SIG-M5 treated with dmso at 0.1 percent for 504 hours (cell line): ENCODE data around the gene AMER2.

ENCODE experiments used
- DNase-seq: peaks from one replicate; lab custom pipeline; 2025; ENCODE audit not compliant: unreplicated experiment; lab: John Stamatoyannopoulos, UW

Gene AMER2, protein sequence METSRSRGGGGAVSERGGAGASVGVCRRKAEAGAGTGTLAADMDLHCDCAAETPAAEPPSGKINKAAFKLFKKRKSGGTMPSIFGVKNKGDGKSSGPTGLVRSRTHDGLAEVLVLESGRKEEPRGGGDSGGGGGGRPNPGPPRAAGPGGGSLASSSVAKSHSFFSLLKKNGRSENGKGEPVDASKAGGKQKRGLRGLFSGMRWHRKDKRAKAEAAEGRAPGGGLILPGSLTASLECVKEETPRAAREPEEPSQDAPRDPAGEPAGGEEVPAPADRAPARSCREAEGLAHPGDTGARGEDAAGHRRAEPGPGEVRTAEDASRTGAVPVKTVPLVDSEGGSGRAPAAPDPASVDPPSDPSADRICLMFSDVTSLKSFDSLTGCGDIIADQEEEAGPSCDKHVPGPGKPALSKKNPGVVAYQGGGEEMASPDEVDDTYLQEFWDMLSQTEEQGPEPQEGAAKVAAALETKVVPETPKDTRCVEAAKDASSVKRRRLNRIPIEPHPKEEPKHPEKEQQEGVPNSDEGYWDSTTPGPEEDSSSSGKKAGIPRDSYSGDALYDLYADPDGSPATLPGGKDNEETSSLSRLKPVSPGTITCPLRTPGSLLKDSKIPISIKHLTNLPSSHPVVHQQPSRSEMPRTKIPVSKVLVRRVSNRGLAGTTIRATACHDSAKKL

DNA sequence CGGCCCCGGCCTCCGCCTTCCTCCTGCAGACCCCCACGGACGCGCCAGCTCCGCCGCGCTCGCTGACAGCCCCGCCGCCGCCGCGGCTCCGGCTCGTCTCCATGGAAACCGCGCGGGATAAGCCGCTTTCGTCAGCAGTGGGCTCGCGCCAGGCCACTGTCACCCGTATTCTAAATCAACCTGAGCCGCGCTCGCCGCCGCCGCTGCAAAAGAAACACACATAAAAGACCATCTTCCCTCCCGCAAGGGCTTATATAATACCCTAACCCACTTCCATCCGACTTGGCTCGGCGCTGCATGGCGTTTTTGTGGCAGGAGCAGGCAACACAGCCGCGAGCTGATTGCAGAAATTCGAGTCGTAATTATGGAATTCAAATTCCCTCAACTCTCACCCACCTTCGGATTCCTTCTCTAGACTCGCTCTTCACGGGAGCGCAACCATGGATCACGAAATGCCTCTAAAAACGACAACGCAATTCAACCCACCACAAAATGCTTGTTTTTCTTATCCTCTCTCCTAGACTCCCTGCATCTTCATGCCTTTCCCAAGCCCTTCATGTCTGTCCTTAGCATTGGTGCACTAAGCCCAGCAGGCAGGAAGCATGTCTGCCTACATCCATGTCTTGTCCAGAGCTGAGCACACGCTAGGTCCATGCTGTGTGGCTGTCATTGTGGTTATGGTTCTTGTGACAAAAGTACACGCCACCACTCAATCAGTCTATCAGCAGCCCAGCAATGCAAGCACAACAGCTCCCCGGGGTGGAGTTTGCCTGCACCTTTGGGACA is at the start of gene AMER2:
AMER2 (minus strand) TSS at position 772 of the 786 bp plus-strand sequence; CDS start at position 103, 669 bp downstream.
- DNase-seq, result no peak

DNA sequence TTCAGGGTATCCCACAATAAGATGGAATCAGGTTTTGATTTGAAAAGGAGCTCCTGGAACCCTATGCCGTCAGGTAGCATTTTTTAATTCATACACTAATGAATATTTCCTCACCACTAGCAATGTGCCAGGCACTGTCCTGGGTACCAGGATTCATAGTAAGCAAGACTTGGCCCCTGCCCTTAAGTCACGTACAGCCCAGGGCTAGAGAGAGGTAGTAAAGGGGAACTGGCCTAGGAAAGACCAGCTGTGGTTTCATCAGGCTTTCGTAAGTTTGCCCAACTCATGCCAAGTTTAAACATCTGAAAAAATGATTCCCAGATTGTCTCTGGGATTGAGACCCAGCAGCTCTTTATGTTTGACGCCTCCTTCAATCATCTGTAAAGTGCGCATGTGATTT is 45.9 kb upstream of the AMER2 start:
- DNase-seq, result peak; percentile 31

DNA sequence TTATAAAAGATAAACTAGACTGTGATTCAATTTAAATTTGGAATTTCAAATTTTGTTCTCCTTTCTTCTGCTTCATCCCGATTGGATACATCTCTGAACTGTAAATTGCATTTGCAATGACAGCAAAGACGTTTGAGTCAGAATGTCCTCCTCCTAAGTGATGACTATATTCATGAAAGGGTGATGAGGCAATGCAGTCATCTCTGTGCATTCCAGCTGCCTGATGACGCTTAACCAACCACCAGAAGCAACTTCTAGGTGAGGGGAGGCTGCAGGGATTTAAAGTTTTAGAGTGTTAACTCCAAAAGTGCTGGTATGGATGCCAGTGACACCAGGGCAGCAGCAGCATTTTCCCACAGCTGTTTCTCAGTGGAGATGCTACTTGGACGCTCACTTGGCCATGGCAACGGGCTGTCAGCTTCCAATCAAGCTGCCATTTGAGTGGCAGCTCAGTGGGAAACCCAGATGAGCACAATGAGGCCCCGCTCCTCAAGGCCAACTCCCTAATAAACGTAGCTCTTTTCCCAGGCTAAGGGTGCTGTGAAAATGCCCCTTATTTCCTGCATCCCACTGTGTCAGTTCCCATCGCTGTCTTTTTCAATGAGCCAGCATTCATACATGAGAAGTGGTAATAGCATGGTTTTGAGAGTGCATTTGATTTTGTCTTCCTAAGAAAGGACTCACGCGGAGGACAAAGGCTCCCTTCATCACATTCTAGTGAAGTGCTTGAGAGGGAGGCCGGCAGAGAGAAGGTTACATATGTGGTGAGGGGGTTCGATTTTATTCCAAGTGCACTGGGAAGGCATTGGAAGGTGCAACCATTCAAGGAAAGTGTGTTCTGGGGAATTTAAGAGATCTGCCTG is 45.2 kb upstream of the AMER2 start:
- no peak for DNase-seq

DNA sequence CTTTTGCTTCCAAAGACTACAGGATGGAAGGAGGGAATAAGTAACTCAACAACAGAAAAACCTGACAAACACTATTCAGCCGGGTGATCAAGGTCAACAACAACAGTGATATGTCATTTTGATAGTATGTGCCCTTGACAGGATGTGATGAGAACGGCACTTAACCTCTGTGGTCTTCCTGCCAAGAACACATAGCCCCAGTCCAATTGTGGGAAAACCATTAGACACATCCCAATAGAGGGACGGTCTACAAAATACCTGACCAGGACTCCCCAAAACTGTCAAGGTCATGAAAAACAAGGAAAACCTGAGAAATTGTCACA is 43.1 kb upstream of the AMER2 start:
- no peak for DNase-seq

DNA sequence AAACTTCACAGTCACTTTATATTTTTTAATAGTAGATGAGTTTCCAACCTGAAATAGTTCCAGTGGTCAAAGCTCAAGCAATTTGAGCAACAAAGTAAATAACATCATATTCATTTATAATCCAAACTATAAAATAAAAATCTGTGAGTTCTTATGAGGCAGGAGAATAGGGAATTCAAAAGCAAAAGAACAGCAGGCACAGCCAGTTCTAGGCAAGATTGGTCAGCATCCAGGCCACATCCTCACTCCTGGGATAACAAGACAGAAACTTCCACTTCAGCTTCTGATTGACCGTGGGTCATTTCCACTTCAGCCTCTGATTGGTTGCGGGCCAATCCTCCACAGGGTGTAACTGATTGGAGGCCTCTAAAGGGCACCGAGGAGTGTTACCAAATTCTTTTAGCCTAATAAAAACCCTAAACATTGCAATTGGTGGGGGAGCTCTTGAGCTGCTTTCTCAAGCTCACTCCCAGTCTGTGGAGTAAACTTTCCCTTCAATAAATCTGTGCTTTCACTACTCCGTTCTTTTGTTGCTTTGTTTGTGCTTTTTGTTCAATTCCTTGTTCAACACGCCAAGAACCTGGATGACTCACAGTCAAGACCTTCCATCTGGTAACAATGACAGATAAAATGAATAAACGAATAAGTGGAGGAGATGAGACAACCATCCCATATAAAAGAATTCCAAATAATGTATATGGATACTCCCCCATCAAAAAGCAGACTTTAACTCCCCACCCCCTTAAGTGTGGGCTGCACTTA is 42.6 kb upstream of the AMER2 start:
- DNase-seq, result no peak

DNA sequence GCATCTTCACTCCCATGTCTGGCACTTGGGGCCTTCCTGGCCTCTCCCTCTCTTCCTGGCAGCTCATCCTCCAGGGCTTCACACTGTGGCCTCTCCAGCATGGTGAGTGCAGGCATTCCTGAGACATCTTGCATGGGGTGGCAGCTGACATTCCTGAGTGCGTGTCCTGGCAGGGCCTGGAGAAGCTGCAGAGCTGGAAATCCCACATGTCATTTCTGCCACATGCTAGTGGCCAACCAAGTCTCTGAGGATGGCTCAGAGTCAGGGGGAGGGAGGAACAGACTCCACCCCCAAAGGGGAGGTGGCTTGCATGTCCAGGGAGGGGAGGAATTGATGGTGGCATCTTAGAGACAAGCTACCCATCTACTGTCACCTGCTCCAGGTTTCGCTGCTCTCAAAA is 41.6 kb upstream of the AMER2 start:
- DNase-seq, result no peak

DNA sequence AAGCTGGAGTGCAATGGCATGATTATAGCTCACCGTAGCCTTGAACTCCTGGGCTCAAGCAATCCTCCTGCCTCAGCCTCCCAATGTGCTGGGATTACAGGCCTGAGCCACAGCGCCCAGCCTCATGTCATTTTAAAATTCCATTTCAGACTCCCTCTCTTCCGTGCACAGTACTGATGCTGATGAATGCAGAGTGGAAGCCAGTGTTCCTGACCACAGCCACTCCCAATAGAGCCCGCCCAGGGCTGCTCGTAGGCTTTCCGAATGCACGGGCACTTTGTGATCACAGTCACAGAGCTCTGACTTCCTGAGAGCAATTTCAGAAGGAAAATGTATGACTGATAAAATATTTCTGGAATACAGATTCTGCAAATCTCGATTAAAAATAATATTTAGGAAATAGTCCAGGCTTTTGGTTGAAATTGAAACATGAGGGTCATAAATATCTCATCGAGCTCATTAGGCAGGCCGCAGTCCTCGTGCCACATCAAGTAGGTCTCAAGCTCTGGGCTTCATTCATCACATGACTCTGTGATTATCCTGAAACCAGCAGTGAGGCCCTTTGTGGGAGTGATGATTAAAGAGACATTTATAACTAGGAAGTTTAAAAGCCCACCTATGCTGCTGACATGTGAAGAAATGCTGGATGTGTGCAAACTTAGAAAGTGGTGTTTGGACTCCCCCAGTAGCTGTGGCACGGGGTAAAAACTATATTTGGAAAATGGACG is 38.9 kb upstream of the AMER2 start:
- DNase-seq, result no peak

DNA sequence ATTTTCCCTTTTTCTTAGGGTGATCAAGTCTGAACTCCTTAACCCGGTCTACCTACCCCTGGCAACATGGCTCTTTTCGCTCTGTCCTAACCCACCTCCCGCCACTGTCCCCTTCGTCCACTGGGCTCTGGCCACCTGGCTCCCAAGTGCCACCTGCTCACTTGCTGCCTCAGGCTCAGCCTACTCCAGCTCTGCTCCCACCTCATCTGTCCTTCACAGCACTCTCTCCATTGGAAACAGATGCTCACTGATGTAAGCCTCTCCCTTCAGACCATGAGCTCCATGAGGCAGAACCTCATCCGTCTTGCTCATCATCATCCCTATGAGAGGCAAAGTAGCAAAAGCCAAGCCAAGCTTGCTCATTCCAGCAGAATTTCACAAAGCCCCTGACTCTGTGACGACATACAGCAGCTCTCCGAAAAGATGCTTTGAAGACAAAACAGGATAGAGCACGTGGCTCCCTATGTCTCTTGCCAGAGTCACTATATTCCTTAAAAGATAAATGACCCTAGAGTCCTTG is 35.3 kb upstream of the AMER2 start:
- no peak for DNase-seq

DNA sequence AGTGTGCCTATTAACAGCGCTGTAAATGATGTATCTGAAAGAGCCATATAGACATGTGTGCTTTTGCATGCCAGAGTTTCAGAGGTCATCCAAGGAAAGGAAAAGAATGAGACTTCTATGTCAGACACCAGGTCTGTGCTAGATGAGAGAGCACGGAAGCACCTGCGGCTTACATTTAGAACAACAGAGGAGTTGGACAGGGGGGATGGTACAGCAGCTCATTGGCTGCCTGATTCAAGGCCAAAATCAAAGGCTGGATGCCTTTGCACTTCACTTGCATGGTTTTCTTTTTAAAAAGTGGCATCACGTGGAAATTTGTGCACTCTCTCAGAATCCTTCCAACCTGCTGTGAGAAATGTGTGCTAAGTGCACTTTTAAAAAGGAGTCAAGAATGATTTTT is 32.8 kb upstream of the AMER2 start:
- no peak for DNase-seq

DNA sequence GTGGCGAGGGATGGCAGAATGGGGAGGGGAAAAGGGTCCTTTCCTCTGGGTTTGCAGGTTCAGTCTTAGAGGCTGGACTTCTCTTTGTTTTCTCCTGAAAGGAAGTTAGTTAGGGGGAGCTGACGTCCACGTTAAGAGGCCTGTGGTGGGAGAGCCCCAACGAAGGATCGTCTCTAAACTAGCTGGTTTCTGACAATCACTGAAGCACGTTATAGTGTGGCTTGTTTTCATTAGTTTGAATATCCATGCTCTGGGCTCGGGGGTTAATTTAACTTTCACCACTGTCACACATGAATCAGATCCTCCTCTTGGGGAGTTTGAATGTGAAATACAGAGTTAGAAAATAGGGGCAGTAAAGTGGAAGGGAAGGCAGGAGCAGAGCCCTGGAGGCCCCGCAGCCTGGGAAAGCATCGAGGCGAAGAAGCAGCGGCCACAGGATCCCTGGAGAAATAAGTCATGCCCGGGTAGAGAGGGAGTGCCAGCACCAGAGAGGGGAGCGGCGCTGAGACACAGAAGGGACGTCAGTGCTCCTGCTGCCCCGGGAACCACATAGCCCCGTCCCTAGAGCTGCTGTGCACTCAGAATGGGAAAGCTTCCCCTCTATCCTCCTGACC is 31.1 kb upstream of the AMER2 start:
- DNase-seq, result no peak

DNA sequence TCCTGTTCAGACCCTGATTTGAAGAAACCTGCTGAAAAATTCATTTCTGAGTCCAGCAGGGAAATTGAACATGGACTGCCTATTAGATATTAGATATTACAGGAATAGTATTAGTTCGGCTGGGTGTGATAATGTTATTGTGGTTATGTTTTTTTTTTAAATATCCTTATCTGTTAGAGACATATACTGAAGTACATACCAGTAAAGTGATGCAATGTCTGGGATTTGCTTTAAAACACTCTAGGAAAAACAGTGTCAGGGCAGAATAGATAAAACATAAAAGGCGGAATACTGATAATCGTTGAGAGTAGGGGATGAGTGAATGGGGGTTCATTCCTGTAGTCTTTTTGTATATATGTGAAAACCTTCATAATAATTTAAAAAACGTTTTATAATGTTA is 28.7 kb upstream of the AMER2 start:
- DNase-seq, result no peak

DNA sequence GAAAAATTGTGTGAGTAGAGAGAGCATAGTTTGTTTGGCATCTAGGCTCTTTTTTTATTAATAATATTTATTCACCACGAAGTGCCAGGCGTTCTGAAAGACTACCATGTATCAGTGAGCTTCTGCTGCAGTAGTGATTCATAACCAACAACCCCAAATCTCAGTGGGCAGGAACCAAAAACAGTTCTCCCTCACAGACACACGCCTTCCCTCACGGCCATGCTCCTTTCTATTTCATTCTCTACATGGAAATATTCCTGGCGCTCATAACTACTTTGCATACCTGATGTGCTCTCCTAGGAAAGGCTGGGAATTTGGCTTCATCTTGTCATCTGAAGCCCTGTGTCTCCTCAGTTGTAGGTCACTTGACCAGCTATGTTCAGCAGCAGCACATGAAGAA is 26.6 kb upstream of the AMER2 start:
- DNase-seq, result no peak

DNA sequence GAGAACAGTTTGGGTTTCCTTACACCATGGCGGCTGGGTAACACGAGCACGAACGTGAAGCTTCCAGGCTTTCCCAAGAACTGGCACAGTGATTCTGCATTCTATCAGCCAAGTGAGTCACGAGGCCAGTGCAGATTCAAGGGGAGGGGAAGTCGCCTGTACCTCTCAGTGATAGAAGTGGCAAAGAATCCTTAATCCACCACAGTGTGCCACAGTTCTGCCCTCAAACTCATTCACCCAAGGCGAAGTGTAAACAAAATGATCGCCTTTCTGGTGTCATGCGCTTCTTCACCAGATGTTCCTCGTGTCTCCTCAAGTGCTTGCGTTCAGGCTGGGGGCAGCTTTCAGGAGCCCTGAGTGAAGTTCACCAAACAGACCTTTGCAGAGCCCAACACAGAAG is 24.9 kb upstream of the AMER2 start:
- no peak for DNase-seq

DNA sequence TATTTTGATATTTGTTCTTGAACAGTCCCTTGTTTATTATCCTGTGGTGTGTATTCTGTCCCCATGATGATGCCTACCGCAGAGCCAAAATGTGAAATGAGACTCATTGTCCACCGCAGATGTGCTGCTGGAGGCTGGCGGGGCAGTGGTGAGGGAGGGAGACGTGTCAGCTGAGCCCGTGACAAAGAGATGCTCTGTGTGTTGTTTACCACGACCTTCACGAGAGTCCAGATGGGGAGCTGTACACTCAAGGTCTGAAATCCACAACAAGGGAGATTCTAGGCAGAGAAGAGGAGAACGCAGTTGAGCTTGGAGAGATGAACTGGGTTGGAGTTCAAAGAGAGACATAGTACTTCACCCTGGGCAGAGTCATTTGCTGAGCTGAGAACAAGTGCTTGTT is 20.8 kb upstream of the AMER2 start:
- DNase-seq, result no peak

DNA sequence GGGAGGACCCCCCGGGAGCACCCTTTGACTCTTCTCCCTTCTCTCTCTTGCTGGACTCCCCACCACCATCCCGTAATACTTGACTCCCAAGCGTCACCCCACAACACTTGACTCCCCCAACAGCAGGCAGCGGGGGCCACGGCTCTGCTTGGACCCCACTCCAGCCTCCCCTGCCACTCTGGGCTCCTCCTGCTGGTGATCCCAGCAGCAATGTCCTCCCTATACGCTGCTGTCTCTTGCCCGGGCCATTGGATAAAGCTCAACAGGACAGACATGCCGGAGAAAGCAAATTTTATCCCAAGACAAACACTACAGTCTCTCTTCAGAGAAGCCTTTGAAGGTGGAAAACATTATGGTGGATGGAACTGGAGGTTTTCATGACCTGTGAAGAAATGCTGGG is 20.4 kb upstream of the AMER2 start:
- DNase-seq, result no peak

DNA sequence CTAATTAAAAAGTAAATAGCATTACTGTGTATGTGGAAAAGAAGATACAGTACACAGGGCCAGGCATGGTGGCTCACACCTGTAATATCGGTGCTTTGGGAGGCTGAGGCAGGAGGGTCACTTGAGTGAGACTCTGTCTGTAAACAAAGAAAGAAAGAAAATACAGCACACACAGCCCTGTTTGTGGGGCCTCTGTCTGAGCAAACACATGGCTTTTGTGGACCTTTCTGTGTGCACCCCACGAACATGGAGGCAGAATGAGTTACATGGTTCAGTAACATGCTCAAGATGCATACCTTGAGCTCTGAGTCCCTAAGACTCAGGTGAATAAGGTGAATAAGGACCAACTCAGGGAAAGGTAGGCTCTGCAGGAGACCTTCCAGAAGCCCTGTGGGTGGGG is 20.0 kb upstream of the AMER2 start:
- DNase-seq, result no peak

DNA sequence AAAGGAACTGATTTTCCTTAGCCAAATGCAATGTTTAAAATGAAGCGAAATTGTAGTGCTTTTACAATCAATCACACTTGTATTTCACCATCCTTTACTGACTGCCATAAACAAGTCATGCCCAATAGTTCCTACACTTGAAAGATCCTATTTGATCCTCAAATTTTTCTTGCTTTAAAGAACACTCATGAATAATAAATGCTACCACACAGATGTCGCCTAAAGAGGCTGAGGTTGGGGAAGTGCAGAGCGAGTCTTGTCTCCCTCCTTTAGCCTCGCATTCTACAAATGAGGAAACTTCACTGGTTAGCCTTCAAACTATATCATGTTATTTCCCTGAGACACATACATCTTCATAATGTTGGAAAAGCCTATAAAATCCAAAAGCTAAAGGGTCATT is 18.7 kb upstream of the AMER2 start:
- DNase-seq, result no peak

DNA sequence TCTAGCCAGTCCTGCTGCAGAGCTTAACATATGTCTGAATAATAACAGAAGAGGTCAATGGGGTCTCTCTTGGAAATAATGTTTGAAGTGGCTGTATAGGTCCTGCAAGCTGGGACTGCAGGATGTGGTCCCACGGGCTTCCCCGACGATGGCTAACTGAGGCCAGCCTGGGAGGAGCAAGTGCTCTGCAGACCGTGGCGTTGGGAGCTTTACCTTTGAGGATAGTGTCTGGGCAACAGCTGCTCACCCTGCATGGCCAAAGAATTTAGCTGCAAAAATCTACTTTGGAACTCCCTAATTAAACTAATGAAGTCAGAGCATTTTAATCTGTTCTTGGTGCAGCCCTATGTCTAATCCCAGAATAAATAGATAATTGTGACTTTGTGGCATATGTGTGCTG is 18.2 kb upstream of the AMER2 start:
- no peak for DNase-seq

DNA sequence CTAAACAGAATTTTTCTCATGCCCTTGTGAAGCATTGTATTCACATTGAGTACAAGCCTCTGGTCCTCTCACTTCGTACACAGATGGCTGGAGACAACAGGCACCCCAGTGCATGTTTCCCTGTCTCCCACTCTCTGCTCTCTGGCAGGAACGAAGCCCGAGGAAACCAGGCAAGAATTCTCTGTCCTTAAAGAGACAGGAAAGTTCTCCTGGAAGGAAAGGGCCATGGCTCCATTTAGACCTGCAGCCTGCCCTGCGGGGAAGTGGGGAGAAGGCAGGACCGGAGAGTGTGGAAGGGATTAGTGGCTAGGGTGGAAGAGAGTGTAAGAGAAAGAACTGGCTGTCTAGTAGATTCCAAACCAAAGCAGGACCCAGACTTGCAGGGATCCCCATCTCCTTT is 15.5 kb upstream of the AMER2 start:
- DNase-seq, result no peak
